ENCODE measurements around the gene SHROOM3.
A peak's percentile ranks its signal among the peaks of the same experiment; 100 is the strongest.

The SHROOM3 gene

DNA sequence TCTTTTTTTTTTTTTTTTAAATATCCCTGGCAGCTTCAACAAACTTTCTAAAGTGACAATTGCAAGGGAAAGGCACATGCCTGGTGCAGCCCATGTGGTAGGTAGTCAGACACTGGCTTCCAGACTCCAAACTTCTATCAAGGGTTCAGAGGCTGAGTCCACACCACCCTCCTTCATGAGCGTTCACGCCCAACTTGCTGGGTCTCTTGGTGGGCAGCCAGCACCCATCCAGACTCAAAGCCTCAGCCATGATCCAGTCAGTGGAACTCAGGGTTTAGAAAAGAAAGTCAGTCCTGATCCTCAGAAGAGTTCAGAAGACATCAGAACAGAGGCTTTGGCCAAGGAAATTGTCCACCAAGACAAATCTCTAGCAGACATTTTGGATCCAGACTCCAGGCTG lies 321.4 kb downstream of the SHROOM3 start:
- FAIRE-seq: no peak

DNA sequence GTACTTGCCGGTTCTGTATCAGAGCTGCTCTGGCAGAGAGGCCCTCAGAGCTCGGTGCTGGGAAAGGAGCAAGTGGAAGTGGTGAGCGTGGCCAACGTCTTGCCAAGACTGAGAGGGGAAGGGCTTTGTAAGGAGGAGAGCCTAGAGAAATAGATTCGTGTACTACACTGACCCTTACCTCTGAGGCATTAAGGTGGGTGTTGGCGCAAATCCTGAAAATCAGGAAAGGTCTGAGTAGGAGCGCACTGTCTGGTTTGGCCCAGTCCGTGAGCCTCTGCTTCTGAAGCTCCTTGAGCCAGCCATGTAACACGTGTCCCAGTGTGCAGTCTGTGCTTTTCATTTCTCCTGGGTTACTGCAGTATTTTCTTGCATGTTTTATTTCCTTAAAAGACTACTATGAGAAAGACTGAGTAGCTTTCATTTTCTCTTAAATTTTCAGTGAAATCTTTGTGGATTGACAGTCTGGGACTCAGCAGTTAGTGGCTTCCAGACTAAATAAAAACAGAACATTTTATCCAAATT lies 322.4 kb downstream of the SHROOM3 start:
- no peak for FAIRE-seq

DNA sequence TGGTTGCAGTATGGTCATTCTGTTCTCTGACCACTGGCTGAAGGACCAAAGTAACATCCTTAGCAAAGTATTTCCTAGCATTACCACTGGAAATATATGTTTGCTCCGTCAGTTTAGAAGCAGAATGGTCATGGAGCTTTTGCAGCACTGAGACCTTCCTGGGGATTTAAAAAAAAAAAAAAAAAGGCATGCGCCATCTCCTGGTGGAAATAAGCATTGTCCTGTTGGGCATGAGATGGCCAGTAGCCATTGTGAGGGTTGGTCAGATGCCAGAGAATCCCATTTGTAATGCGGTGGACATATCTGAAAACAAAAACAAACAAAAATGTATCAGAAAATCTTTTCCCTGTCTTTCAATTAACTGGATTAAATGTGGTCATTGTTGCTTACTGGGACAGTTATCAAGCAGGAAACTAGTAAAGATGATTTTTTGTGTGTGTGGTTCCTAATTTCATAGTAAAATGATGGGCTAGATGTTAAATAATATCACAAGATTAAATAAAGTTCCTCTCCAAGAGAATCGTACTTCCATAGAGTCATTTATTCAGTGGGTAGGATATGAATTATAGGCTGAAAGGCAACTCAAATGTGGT lies 323.4 kb downstream of the SHROOM3 start:
- peak; percentile 96 for FAIRE-seq

- FAIRE-seq: no peak
These were observed 324.0 kb downstream of the SHROOM3 start for GRCh38 chr4:76758996-76759395.

DNA sequence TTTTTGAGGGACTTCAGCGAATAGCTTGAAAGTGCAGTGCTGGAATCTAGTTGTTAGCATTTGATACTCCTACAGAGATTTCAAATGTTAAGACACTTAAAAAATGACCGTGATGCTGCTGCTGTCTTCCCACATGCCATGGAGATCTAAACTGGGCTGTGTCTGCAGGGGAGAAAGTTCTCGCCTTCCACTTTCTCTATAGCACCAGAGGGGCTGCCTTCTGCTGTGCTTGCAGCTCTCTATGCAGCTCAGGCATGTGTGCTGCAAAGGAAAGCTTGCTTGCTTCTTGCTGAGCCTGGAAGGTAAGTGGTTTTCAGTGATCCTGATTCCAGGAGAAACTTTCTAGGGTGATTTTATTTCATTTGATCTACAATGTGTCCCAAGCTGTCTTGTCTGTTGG lies 325.2 kb downstream of the SHROOM3 start:
- no peak for FAIRE-seq

DNA sequence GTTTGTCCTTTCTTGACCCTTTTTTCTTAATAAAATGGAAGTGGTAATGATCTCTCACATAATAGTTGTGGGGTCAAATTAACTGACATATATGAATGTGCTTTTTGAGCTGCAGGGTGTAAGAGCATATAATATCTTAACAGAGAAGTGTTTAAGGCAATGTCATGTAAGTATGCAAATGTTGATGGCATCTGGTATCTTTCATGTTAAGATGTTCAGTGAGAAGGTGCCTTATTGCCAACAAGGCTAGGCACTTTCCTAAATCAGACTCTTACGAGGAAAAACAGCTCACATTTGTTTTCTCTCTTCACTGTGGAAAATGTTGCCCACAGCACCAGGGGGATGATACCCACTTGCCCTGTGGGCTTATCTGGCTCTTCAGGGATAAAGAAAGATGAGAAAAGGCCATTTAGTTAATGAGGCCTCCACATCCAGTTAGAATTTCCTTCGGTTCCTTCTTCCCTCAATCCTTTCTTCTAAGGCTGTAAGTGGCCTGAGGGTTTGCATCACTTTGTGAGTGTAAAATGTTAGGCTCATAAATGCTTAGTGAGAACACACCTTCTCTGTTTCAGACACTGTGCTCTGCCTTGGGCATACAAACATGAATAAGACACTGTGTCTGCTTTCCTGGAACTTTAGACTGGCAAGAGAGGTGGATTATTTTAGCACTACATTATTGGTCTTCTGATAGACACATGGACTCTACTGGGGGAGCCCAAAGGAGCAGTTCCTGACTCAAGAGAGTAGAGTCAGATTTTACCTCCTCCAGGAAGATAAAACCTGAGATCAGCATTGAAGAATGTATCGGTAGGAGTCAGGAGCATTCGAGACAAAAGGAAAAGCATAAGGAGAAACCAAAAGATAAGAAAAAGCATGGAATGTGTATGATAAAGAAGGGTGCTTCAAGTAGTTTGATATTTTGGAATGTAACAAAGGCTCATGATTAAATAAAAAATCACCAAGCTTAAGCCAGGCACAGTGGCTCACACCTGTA lies 327.4 kb downstream of the SHROOM3 start:
- no peak for FAIRE-seq

DNA sequence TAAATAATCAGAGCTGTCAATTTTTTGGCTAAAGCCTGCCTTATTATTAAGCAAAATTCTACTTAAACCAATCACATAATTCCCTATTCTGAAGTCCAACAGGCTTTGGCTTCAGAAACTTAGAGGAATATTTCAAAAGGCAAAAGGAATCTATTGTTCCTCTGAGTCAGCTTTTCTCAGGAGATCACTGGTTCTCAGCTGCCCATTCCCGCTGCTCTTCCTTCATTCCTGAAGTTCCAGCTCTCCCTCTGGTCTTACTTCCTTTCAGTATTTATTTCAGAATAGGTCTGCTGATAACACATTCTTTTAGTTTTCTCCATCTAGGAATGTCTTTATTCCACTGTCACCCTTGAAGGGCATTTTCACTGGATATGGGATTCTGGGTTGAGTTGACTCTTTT lies 329.2 kb downstream of the SHROOM3 start:
- FAIRE-seq: no peak

DNA sequence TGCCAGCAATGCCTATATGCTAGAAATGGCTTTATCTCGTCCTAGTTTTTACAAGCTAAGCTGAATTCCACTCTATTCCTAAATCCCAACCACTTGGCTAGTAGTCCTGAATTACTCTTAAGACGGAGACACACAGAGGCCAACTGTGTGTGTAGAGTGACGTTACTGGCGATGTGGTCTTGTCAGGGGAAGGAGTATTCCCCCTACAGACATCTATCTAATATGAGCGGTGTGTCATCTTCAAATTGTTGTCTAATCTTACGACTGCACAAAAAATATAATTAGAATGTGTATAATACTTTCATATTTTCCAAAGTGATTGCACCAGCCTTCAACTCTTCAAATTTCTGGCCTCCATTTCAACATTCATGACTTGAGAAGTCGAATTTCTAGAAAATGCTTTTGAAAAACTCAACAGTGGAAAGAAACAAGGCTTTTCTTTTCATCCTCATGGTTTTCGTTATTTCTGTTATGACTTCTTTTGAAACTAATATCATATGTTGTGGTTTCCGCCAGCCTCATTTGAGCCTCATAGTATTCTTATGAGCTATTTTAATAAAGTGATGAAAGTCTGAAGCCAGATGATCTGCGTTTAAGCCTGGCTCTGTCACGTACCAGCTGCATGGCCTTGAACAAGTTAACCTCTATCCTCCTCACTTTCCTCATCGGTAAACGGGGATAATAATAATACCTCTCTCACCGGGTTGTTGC lies 330.6 kb downstream of the SHROOM3 start:
- no peak for FAIRE-seq

DNA sequence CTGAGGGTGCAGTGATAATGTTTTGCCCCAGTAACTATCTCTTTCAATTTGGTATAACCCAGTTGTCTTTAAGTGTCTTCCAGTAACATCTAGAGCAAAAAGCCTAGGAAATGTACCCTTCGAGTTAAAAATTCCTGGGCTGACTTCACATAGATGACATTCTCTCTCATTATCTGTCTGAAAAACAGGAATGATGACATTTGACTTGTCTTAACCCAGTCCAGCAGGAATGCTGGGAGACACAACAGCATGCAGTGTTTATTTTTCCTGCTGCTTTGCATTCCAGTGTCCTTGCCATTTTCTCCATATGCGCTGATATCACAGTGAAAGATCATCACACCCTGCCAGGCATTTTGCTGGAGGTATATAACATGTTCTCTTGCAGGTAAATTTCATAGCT lies 333.0 kb downstream of the SHROOM3 start:
- no peak for FAIRE-seq

DNA sequence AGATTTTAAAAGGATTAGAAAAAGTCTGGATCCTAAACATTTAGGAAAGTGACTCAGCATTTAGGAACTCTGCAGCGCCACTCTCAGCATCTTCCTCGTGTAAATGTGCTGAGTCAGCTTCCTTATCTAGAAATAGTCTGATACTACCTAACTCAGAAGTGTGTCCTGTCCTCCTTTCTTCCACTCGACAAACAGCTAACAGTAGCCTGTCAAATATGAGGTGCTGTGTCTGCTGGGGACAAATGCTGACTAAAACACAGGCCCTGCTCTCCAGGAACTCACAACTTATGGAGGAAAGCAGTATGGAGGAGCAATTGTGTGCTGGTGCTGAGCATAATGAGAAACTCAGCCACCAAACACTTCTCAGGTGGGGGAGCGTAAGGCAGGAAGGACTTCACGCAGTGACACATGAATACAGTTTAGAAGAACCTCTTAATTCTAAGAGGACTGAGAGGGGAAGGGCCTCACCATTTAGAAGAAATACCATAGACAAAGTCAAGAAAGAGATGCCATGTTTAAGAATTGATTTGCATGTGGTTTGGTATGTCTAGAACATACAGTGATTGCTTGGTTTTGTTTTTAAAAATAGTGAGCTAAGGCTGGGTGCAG lies 337.6 kb downstream of the SHROOM3 start:
- no peak for FAIRE-seq

DNA sequence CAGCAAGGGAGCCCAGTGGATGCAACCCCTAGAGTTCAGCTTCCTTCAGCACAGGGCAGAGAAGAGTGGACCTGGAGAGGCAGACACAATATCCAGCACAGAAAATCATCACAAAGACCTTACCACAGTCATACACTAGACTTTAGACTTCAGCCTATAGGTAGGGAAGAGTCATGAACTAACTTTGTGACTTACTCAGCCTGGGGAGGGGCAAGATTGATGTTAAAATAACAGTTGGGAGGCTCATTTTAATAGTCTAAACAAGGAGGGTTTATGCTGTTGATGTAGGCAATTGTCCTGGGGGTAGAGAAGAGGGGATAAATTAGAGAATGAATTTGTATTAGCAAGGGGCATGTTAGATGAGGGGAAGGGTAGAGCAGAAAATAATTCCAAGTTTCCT lies 338.7 kb downstream of the SHROOM3 start:
- FAIRE-seq: no peak

DNA sequence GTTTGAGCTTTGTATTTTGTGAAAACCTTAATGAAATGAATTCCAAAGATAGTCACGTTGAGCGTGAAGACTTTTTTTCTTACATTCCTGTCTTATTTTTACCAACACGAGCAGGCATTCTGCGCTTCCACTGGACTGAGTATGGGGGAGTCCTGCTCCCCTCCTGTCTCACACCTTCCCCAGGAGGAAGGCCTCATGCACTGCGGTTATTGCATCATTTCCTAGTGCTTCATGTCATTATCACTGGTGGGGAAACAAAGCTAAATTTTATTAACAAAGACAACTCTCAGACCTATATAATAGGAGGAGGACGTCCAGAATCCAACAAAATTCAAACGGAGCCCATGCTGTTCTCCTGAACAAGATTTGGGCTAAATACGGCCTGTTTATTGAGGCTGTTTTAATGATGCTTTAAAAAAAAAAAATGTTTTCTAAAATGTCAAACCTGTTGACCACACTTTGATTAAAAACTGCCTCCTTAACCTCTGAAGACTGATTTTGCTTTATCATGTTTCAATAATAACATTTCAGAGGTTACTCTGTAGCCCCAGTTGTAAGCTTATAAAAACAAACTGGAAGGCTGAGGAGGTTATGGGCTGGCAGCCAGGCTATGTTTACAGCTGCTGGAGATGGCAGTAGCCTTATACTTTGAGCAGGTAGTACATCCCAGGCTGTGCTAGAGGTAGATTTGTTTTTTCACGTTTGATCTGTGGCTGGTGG lies 344.9 kb downstream of the SHROOM3 start:
- no peak for FAIRE-seq

DNA sequence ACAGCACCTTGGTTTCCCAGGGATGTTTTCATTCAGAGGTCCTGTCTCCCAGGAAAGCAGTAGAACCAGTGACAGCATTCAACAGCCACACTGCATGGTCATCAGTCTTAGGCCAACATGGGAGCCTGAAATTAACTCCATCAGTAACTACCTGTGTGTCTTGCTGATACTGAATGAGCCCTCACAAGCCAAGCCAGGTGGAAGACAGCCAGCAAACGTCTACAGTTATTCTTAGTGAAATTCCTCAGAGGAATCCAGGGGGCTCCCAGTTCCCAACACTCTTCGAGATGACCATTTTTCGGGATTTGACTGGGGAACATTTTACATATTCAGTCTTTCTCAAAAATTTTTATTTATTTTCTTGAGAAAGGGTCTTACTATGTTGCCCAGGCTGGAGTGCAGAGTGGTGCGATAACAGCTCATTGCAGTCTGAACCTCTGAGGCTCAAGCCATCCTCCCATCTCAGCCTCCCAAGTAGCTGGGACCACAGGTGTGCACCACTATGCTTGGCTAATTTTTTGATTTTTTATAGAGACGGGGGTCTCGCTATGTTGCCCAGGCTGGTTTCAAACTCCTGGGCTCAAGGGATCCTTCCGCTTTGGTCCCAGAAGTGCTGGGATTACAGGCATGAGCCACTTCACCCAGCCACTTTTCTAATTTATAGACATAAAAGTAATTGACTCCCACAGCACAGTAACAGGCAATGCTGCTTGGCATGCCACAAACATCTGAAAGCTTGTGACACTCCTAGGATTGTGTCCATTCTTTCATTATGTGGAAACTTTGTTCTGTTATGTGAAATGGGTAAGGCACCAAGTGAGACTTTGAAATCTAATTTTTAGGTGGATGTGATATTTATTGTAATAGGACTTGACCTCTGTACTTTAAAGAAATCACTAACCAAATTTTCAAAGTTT lies 346.0 kb downstream of the SHROOM3 start:
- FAIRE-seq: peak; percentile 60

GRCh38 chr4:76781698-76782595 lies 346.9 kb downstream of the SHROOM3 start:
- FAIRE-seq: peak; percentile 55

GRCh38 chr4:76782837-76783236 lies 347.8 kb downstream of the SHROOM3 start:
- peak; percentile 96 for FAIRE-seq

DNA sequence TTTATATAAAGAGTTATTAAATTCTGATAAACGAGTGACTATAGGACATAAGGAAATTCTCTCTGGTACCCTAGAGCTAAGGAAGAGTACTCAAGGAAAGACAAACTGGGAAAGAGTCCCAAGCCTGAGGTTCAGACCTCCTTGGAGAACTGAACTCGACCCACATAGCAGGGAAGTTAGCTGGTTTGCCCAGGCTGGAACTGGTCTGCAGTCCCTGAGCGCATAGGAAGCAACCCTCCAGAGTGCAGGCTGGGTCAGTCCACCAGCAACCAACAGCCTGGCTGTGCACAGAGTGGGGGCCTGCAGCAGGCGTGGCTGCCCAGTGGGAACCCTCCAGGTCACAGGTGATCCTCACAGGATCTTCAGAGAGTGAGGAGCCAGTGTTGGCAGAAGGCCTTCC lies 348.8 kb downstream of the SHROOM3 start:
- no peak for FAIRE-seq

GRCh38 chr4:76784237-76784636 lies 349.2 kb downstream of the SHROOM3 start:
- no peak for FAIRE-seq

- FAIRE-seq: no peak
These were observed 352.9 kb downstream of the SHROOM3 start for GRCh38 chr4:76787898-76788297.

DNA sequence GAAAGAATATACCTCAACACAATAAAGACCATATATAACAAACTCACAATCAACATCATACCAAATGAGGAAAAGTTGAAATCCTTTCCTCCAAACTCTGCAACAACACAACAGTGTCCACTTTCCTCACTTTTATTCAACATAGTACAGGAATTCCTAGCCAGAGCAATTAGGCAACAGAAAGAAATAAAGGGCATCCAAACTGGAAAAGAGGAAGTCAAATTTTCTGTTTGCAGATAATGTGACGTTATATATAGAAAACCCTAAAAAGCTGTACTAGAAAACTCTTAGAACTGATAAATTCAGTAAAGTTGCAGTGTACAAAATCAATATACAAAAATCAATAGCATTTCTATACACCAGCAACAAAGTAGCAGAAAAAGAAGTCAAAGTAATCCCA lies 355.3 kb downstream of the SHROOM3 start:
- FAIRE-seq: no peak

GRCh38 chr4:76791479-76791878 lies 356.4 kb downstream of the SHROOM3 start:
- FAIRE-seq: peak; percentile 40

Data from G401.6 (cell line).